Fibroblast of lung (primary cell): ENCODE measurements around the gene ACY1. TPM values are rescaled to one million over a fixed set of nuclear protein-coding genes. Genes with fewer than 3 reads are reported as not detected.
A peak's percentile ranks its signal among the peaks of the same experiment; 100 is the strongest.

Experiments
- DNase-seq, 2 donors: peaks; one replicate each; pipeline versions ENCODE4 v3.0.0 to v3.0.0-alpha.2; 2010; ENCODE audit warnings: low read depth in 2 of 2
- H2AFZ ChIP-seq: 2 replicates; pipeline ENCODE4 v1.5.1; 2012; ENCODE audit warnings: low read length, control low read depth, inconsistent platforms
- H3K27ac ChIP-seq: 2 replicates; pipeline ENCODE4 v1.5.1; 2011; ENCODE audit warnings: low read length, control low read depth; ENCODE audit not compliant: insufficient read depth
- H3K27me3 ChIP-seq: 2 replicates; pipeline ENCODE4 v1.5.1; 2011; ENCODE audit warnings: mild to moderate bottlenecking, low read length; ENCODE audit not compliant: control insufficient read depth, insufficient read depth
- H3K36me3 ChIP-seq: 2 replicates; pipeline ENCODE4 v1.5.1; 2011; ENCODE audit warnings: low read length; ENCODE audit not compliant: control insufficient read depth, insufficient read depth
- H3K4me1 ChIP-seq: 2 replicates; pipeline ENCODE4 v1.5.1; 2011; ENCODE audit warnings: low read length; ENCODE audit not compliant: control insufficient read depth, insufficient read depth; ENCODE audit errors: extremely low read depth
- H3K4me2 ChIP-seq: 2 replicates; pipeline ENCODE4 v1.5.1; 2011; ENCODE audit warnings: low read length, control low read depth; ENCODE audit not compliant: insufficient read depth; ENCODE audit errors: extremely low read depth
- H3K4me3 ChIP-seq, 4 experiments: fragments of 200-600 bp in 1 of 4; sonication (generic) in 1 of 4; replicated peaks in 1 of 4; 2 replicates each; pipeline ENCODE4 v1.5.1; 2011 to 2016; ENCODE audit warnings: low read length in 4 of 4, low read depth in 3 of 4, mild to moderate bottlenecking in 3 of 4, control low read depth in 2 of 4, inconsistent platforms in 1 of 4, mixed read lengths in 1 of 4; ENCODE audit not compliant: insufficient read depth in 1 of 4; ENCODE audit errors: control extremely low read depth in 1 of 4
- H3K79me2 ChIP-seq: 2 replicates; pipeline ENCODE4 v1.5.1; 2012; ENCODE audit warnings: mild to moderate bottlenecking, low read length, inconsistent platforms; ENCODE audit not compliant: control insufficient read depth, insufficient read depth
- H3K9ac ChIP-seq: 2 replicates; pipeline ENCODE4 v1.5.1; 2011; ENCODE audit warnings: mild to moderate bottlenecking, low read length, control low read depth; ENCODE audit not compliant: insufficient read depth
- H3K9me3 ChIP-seq: 2 replicates; pipeline ENCODE4 v1.5.1; 2012; ENCODE audit warnings: low read depth, low read length; ENCODE audit not compliant: control insufficient read depth, insufficient read depth
- H4K20me1 ChIP-seq: 2 replicates; pipeline ENCODE4 v1.5.1; 2011; ENCODE audit warnings: low read length; ENCODE audit not compliant: control insufficient read depth, insufficient read depth; ENCODE audit errors: extremely low read depth
- EZH2 ChIP-seq: IDR thresholded peaks from 2 replicates; pipeline ENCODE4 v1.5.1; 2012; ENCODE audit warnings: low read length, control low read depth, mild to moderate bottlenecking; ENCODE audit errors: missing control alignments
- polyA plus RNA-seq, 2 donors: library from polyadenylated mRNA; depleted of rRNA in 1 of 2; stranded (reverse) in 1 of 2; unstranded in 1 of 2; fragments of >200 nt; gene quantifications; 2 replicates each; pipeline ENCODE4 v1.2.1, GENCODE V29; 2011 to 2012; ENCODE audit warnings: missing spikeins in 1 of 2
- total RNA-seq: library from RNA; depleted of rRNA; stranded (reverse); fragments of >200 nt; gene quantifications from 2 replicates; pipeline ENCODE4 v1.2.1, GENCODE V29; 2014
- TF ChIP-seq, protein P1 (sequence below), 2 donors: IDR thresholded peaks in 1 of 2; conservative IDR thresholded peaks in 1 of 2; 1 replicate in 1 of 2; 2 replicates in 1 of 2; pipeline ENCODE4 v1.5.1; 2011 to 2012; ENCODE audit warnings: low read length in 2 of 2, control low read depth in 1 of 2, inconsistent platforms in 1 of 2, low read depth in 1 of 2, mild to moderate bottlenecking in 1 of 2

The ACY1 gene
- total and polyA plus RNA-seq, 2 donors (not counting 1 experiment from before 2014, with no cell fraction given), result 21.4 to 40.3 TPM

DNA sequence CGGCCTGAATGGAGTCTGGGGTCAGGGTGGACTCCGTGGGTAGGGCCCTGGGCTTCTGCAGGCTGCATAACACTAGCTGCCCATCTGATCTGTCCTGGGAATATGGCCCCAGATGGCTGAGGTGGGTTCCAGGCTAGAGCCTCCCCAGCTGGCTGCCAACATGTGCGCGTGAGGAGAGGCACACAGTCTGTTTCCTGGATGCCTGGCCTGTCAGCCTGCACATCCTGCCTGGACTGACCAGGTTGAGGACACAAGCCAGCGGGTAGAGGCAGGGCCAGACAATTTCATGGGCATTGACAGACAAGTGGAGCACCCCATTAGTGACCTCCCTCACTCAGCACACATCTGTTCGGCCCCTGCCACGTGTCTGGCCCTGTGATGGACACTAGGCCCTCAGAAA, 42.1 kb downstream of the ACY1 start:
- Histone ChIP-seq H2AFZ (no peak overlapping the region), H3K27me3 (no peaks in the 10 kb centered on the region), H4K20me1 (no peaks in the 10 kb centered on the region), H3K9me3 (no peaks in the 10 kb centered on the region), H3K9ac (no peak overlapping the region), H3K4me1 (peaks cover 11% of the 10 kb centered on the region), H3K79me2 (no peaks in the 10 kb centered on the region), H3K4me3 (no peak overlapping the region), H3K4me2 (no peak overlapping the region), H3K27ac (no peak overlapping the region), H3K36me3 (no peaks in the 10 kb centered on the region)
- no peak for TF ChIP-seq EZH2
- TF ChIP-seq, protein P1, sequence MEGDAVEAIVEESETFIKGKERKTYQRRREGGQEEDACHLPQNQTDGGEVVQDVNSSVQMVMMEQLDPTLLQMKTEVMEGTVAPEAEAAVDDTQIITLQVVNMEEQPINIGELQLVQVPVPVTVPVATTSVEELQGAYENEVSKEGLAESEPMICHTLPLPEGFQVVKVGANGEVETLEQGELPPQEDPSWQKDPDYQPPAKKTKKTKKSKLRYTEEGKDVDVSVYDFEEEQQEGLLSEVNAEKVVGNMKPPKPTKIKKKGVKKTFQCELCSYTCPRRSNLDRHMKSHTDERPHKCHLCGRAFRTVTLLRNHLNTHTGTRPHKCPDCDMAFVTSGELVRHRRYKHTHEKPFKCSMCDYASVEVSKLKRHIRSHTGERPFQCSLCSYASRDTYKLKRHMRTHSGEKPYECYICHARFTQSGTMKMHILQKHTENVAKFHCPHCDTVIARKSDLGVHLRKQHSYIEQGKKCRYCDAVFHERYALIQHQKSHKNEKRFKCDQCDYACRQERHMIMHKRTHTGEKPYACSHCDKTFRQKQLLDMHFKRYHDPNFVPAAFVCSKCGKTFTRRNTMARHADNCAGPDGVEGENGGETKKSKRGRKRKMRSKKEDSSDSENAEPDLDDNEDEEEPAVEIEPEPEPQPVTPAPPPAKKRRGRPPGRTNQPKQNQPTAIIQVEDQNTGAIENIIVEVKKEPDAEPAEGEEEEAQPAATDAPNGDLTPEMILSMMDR (conservative IDR thresholded peaks at IDR 0.05 in 1 of 2, IDR thresholded peaks at IDR 0.05 in 1 of 2; ENCODE audit: low read depth in 1 of 2, low read length in 2 of 2), result no peak
- DNase-seq, result no peak

DNA sequence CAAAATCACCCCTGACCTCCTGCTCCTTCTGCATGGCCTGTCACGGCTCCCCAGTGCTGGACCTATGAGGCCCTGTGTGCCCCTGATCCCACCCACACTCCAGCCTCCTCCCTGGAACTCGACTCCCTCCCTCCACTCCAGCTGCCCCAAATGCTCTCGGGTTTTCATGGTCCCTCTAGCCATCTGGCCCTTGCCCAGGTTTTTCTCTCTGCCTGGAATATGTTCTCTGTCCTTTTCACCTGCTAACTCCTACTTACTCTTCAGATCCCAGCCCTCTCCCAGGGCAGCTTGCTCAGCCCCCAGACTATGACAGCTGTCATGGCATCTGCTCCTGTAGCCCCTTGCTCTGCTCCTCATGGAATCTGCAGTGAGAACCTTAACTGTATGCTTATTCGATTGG, 42.7 kb downstream of the ACY1 start:
- H3K27ac ChIP-seq, result no peak overlapping the region
- H4K20me1 ChIP-seq, result no peaks in the 10 kb centered on the region
- no peak overlapping the region for H3K9ac ChIP-seq
- no peak overlapping the region for H3K4me2 ChIP-seq
- no peak overlapping the region for H2AFZ ChIP-seq
- H3K79me2 ChIP-seq, result no peaks in the 10 kb centered on the region
- no peaks in the 10 kb centered on the region for H3K9me3 ChIP-seq
- H3K27me3 ChIP-seq, result no peaks in the 10 kb centered on the region
- H3K4me3 ChIP-seq, result no peak overlapping the region
- H3K4me1 ChIP-seq, result peaks cover 11% of the 10 kb centered on the region
- no peak for DNase-seq
- H3K36me3 ChIP-seq, result no peaks in the 10 kb centered on the region
- no peak for TF ChIP-seq EZH2
- TF ChIP-seq, protein P1 (conservative IDR thresholded peaks at IDR 0.05 in 1 of 2, IDR thresholded peaks at IDR 0.05 in 1 of 2; ENCODE audit: low read depth in 1 of 2, low read length in 2 of 2), result no peak

DNA sequence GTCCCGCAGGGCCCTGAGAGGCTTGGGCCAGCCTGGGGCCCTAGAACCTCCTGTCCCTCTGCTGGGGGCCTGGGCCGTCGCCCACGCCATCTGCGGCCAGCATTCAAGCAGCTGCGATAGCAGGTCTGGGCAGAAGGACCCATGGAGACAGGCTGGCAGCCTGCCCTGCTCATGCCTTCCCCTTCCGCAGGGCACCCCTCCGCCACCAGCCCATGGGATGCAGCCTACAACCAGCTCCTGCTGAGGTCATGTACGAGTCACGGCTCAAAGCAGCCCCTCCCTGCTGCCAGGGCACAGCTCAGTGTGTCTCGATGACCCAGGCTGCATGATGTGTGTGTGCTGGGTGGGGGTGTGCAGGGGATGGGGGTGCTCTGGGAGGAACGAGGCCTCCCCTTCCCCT, 45.2 kb downstream of the ACY1 start:
- H3K36me3 ChIP-seq, result no peaks in the 10 kb centered on the region
- H3K9me3 ChIP-seq, result no peaks in the 10 kb centered on the region
- no peak overlapping the region for H3K4me2 ChIP-seq
- H2AFZ ChIP-seq, result no peak overlapping the region
- H3K27me3 ChIP-seq, result no peaks in the 10 kb centered on the region
- H3K27ac ChIP-seq, result no peak overlapping the region
- H3K79me2 ChIP-seq, result no peaks in the 10 kb centered on the region
- peak in 1 of 2 donors; percentile 27 for DNase-seq
- H3K4me1 ChIP-seq, result peaks cover 3% of the 10 kb centered on the region
- H3K4me3 ChIP-seq, result no peak overlapping the region
- TF ChIP-seq, protein P1 (conservative IDR thresholded peaks at IDR 0.05 in 1 of 2, IDR thresholded peaks at IDR 0.05 in 1 of 2; ENCODE audit: low read depth in 1 of 2, low read length in 2 of 2), result no peak
- TF ChIP-seq EZH2, result no peak
- no peak overlapping the region for H3K9ac ChIP-seq
- no peaks in the 10 kb centered on the region for H4K20me1 ChIP-seq
